KG1 (cell line): ENCODE results near the gene TMEM117.

Experiments used
- DNase-seq: peaks from one replicate; lab custom pipeline; 2025; lab: John Stamatoyannopoulos, UW

The TMEM117 gene

DNA sequence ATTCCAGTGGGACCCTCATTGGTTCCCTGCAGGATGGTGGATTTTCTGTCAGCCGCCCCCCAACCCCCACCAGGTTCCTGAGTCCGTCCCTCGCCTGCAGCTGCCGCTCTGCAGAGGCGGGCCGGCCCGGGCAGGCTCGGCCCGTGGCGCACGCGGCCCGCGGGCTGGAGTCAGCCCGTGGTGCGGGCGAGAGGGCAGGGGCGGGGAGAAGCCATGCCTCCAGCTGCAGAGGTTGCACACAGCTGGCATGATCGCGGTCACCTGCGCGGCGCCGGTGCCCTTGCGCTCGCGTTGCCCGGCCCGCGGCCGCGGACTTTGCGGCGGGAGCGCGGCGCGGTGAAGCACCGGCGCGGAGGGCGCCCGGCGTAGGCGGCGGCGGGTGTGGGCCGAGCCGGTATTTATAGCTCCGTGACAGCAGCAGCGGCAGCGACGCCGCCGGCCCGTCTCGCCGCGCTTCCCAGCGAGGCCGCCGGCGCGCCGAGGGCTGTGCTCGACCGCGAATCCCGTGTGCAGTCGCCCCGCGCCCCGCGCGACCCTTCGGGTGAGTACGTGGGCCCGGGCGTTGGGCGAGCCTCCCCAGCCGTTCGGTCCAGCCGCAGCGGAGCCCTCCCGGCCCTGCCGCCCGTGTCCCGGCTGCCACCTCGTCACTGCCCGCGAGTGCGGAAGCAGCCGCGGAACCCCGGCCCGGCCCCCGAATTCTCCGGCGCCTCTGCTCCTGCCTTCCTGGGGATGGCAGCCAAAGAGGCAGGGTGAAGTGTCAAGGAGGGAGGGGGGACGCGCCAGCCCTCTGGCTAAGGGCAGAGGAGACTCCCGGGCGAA is at the start of gene TMEM117:
TMEM117 (plus strand) TSS at position 426 of the 819 bp plus-strand sequence.
- DNase-seq, result no peak

DNA sequence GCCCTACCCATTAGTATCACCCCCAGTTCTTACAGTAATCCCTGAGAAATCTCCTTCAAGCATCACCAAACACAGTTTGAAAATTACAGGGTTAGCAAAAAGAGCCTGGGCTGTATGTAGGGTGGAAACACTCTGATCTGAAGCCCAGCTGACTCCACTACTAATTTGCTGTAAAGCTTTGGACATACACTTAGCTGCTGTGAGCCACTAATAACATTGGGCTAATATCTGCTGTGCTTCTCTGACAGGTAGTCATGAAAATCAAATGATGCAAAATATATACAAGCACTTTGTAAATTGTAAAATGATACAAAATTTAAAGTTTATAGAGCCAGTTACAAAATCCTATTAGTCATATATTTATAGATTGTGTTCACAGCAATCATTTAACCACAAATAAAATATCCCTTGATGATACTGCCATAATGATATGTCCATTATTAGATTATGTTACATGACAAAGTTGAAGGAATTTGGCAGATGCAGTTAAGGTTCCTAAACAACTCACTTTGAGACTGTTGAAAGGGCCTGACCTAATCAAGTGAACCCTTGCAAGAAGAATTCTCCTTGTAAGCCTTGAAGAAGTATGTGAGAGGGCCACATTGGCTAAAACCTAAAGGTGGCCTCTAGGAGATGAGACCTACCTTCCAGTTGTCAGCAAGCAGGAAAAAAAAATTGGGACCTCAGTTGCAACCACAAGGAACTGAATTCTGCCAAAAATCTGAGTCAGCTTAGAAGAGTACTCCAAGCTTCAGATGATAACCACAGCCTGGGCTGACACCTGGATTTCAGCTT is 48.8 kb upstream of the TMEM117 start:
- DNase-seq, result no peak

DNA sequence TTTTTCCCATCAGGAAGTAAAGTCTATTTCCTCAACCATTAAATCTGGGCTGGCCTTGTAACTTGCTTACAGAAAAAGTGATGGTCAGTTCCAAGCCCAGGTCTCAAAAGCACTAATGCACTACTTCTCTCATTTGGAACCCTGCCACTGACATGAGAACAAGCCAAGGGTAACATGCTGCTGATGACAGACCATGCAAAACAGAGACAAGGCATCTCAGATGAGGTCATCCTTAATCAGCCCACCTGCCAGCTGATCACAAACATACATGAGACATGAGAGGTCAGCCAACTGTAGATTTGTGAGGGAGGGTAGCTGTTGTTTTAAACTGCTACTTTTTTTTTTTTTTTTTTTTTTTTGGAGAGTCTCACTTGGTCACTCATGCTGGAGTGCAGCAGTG is 45.9 kb upstream of the TMEM117 start:
- no peak for DNase-seq

DNA sequence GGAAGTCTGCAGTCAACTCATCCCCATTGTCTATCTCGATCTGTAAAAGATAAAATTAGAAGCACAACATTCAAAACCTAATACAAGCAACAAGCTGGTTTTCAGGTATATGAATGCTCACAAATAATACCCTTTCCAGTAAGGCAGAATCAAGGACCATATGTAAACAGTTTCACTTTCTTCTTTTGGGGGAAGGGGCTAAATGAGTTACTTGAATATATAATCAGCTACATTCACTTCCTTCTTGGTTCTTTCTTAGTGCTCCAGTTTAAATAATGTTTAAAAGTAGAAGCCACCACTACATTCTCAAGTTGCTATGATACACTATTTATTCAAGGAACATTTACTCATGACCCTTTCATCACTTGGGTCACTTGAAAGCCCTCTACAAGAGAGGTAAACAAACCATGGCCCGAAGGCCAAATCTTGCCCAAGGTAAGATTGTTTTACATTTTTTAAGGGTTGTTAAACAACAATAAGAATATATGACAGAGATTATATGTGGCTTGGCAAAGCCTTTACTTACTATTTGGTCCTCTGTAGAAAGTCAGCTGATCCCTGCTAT is 40.1 kb upstream of the TMEM117 start:
- no peak for DNase-seq

DNA sequence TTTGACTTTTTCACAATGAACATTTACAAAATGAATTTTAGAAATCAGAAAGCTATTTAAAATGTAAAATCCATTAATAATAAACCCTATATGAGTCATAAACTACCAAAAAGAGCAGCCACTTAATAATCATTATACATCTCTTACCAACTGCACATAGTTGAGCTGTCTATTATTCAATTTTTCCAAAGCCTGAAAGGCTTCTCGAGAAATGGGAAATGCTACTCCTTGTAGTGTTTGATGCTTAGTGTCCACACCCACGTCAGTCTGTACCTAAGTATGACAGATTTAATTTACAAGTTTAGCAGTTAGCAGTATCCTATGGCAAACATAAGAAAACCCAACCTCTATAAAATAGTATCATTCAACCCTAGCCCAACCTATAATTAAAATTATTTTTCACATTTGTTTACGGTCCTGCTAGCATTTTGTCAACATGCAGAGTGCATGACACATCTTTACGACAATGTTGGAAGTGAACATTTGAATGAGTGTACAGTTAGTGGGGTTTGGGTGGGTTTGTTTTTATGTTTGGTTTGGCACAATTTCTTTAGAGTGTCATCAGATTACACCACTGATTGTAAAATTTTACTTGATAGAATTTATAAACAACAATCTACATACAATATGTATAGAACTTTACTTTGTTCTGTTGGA is 38.2 kb upstream of the TMEM117 start:
- no peak for DNase-seq

DNA sequence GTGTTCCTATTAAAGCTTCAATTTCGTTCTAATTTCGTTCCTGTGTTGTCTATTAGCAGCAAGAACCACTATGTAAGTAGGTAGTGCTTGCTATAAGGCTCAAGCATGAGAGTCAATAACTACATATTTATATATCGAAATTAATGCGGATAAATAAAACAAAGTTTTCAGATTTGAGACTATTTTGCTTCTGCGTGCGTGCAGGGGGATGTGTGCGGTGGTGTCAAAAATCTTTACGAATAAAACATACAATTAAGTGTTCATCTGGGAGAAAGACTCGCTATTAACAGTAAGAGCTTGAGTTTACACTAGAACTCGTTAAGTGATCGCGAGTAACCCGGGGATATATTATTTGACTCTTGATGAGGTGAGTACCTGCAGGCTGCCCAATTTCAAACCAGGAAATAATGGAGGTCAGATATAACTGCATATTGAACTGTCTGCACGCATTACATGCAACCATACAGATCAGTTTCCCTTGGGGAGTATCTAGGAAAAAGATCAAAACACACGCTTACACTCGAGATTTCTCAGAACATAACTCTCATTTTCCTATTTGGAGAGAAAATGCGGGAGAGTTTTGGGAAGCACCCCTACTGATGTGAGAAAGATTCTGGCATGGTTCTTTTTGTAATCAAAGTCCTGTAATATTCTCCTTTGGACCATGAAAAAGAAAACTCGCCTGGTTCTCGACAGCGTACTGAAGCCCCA is 30.6 kb upstream of the TMEM117 start:
- DNase-seq, result no peak

DNA sequence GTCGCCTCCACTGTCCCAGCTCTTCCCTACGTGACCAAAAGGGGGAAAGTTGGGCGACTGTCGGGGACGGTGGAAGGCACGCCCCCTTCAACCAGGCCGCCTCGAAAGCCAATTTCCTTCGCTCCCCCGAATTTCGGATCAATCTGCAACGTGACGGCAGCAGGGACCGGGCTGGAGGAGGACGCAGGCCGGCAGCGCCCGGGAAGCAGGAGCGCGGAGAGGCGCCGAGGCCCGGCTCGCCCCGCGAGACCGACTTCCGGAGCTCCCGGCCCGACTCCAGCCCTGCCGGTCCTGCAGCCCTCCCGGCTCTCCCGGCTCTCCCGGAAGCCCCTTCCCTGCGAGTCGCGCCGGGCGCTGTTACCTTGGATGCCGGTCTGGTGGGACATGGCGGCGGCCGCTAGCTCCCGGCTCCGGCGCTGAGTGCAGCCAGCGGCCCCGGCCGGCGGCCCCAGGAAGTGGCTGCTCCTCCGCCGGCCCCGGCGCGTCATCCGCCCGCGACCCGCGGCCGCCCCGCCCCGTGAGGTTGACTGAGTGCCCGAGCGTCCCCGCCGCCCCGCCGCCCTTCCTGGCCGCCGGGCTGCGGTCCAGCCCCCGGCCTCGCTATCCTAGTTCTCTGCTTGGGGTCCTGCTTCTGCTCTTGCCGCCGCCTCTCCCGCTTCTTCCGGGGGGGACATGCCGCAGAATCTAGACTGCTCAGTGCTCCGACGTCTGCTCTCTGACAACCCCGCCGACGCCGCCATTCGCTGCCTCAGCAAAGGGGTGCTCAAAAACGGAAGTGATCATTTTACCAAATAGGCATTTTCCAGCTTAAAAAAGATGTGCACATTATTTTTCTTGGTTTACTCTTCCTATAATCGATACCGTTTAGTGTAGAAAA is 29.8 kb upstream of the TMEM117 start, which contains the start of gene TWF1:
TWF1 (minus strand) TSS at position 458 of the 877 bp plus-strand sequence; CDS start at position 386, 72 bp downstream.
- peak; percentile 81 for DNase-seq

DNA sequence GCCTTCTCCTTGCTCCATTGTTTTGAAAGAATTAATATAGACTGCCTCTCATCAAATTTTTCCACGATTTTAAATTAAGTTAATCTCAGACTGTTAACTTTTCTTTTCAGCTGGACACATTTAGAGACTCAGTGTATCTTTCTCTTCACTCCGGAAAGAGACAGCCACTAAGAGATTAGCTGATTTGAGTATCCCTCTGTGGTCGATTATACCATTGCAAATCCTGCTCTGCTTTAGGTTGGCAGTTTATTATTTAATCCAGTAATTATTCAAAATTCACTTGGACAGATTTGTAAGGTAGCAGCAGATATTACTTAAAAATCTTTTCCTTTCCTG is 29.2 kb upstream of the TMEM117 start:
- no peak for DNase-seq

DNA sequence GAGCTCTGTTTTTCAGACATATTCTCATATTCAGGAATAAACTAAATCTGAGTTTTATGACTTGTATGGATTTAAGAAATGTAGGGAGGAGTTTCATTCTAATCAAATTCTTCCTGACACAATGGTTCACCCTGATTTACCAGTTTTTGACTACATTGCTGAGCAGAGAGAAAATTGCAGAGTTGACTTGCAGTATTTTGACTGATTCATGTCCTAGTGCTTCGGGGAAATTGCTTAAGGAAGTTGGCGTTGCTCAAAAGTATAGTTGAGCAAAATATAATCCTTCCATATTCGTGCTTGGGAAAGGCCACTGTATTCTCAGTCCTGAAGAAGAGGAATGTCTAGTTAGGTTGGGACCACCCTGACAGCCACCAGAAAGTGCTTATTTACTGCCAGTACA is 28.5 kb upstream of the TMEM117 start:
- DNase-seq, result no peak

DNA sequence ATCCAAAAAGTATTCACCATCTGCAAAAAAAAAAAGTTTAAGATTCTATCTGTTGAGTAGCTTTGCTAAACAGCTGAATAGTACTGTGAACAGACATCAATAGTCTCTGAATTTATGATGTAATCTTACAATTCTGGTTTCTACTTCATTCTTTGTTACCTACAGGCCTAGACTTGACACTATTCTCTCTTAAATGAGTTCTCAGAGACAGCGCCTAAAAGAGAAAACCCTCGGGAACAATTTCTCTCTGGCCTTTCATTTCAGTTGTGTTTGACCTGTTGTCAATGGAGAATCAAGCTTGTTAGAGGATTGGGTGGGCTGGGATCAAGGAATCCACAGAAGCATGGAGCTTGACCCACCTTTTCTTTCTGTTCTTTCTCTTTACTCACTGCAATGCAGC is 23.8 kb upstream of the TMEM117 start:
- no peak for DNase-seq

DNA sequence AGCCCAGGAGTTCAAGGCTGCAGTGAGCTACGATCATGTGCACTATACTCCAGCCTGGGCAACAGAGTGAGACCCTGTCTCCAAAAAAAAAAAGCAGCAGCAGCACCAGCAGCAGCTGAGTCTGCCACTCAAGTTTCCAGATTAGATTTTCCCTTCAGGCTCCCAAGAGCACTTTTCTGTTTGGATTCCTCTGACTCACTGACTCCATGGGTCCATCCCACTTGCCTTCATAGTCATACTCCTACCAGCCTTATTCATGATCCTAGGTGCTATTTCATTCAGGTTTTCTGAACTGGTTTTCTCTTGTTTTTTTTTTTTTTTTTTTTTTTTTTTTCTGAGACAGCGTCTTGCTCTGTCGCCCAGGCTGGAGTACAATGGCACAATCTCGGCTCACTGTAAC is 23.0 kb upstream of the TMEM117 start:
- no peak for DNase-seq

DNA sequence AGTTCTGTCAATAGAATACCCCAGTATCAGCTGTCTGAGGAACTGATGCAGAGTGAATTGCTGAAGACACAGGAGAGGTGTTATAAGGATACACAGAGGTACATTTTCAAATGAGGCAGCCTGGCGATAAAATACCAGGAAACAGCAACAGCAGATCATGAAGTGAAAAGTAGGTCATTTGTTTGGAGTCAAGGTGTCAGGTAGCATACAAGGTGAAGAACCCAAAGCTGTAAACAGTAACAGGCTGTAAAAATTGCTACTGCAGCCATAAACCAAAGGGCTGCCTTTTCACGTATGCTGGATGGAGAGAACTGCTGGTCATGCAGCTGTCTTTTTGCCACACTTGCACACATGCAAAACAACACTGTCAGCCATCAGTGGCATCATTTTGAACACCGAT is 20.5 kb upstream of the TMEM117 start:
- DNase-seq, result no peak

DNA sequence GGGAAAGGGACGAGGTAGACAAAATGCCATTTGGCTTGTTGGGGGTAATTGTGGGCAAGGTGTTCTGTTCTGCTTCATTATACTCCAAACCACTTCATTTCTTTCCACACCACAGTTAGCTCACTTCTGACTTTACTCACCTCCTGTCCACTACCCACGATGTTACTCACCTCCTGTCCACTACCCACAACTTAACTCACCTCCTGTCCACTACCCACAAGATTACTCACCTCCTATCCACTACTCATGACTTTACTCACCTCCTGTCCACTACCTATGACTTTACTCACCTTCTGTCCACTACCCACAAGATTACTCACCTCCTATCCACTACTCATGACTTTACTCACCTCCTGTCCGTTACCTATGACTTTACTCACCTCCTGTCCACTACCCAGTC is 19.7 kb upstream of the TMEM117 start:
- no peak for DNase-seq

DNA sequence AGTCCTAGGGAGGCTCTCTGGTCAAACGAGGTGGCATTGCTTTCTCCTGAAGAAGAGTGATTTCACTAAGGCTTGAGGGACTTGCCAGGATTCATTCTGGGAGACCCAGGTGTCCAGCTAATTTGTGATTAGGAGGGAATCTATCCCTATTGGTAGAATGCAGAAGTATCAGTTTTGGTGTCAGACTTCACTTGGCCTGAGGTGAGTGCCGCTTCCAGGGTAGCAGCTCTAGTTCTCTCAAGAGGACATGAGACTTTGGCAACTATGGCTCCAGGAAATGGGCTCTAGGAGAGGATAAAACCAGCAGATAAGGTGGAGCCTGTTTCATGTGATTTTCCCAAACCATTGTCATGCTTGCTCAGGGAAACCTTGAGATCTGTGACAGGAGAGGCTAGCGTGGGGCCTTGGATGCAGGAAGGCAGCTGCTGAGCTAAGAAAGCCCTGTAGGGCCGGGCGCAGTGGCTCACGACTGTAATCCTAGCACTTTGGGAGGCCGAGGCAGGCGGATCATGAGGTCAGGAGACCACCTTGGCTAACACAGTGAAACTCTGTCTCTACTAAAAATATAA is 11.6 kb upstream of the TMEM117 start:
- DNase-seq, result no peak

DNA sequence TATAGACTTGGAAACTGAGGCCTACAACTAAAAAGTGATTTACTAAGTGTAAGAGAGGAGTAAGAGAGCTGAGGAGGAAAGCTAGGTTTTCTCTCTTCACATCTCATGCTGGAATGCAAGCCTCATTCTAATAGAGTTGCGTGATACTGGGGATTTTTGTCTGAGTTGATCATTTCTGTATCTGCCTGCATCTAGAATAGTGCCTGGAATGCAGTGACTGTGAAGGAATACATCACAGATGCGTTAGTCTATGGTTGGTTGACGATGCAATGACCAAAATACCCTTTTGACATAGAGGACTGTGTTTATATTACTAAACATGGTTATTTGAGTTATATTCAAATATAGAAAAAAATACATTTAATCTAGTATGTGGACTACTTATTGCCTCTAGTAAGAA is 9.2 kb upstream of the TMEM117 start:
- no peak for DNase-seq

DNA sequence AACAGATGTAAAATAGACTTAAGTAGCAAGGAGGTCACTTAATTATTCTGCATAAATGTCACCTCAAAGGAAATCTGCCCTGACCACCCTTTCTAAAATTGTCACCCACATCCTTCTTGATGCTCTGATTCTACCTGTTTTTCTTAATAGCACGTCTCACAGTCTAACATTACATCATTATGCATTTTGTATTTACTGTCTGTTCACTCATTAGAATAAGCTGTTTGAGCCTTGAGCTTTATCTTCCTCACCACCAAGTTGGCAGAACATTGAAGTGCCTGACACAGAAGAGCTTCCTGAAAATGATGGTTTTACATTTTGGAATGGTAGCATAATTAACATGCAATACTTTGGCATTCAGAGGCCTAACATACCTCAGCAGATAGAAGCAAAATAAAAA is 8.8 kb upstream of the TMEM117 start:
- DNase-seq, result no peak

DNA sequence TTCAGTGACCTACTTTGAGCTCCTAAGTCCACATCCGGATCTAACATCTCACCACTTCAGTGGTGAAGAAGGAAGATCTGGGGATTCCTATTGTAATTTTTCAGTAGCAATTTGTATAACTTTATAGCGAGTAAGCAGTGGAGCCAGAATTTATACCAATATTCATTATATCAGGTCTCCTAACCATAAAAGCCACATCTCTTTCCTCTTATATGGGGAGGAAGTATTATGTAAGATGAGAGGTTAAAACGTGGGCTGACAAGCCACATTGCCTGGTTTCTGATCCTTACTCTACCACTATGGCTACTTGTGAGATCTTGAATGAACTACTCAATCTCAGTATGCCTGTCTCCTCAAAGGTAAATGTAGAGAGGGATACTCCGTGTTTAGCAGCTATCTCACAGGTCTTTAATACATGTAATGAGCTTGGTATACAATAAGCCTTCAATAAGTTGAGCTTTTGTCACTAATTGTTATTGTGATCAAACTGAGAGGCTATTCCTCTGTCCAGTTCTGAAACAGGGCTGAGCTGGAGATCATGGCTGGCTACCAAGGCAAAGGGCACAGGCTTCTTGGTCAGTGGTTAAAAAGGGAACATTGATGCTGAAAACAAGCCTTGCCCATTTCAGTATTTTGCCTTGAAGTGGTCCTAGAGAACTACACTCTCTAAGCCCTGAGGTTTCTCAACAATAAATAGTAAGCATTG is 3.3 kb upstream of the TMEM117 start:
- DNase-seq, result no peak

DNA sequence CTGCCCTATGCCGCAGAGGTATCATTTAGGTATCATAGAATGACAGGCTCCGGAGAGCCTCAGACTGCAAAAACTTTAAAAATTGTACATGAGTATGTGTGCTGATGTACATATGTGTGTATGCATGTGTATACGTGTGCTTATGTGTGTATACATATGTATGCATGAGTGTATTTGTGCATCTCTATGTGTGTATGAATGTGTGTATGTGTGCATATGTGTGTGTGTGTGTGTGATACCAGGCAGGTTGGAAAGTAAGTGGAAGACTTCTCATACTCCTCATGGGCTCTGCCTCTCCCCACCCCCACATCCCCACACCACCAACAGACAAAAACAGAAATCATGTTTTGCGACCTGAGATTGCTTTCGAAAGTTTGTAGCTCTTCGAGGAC is 621 bp upstream of the TMEM117 start:
- no peak for DNase-seq

DNA sequence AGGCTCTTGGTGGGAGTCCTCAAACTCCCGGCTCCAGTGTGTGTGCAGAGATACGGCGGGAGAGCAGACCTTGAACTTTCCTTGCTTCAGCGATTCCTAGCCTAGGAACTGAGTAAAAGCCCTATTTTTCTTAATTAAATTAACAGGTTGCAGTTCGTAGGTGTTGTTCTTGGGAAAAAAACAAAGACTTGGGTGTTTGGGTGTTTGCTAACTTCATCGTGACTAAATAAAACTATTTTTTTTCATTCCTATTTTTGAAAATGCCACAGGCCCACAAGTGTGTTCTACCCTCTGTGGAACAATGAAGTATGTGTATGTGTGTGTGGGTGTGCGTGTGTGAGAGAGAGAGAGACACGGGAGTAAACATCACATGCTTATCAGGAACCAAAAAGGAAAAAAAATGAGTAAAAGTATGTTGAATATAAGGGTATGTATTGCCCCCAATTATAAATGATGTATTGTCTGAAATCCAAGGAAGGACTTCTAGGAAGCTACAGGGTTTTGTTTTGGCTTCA is 651 bp downstream of the TMEM117 start:
- DNase-seq, result no peak

DNA sequence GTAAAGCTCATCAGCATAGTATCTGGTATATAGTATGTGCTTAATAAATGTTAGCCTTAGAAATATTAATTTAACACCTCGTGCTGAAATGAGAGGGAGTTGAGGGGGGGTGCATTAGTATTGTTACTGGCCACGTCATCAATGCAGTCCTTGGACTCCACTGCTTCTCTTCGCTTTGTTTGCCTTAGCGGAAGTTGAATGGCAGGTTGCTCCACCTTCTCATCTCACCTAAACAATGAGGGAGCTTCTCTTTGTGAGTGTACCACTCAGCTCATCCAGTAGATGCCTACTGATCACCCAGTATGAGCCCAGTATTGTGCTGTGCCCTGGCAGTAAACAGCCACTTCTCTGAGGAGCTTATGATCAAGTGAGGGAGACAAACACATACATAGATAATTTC is 4.5 kb downstream of the TMEM117 start:
- DNase-seq, result no peak
